NCI-H524 treated with DMSO at 0.1 percent for 48 hours (cell line): ENCODE measurements around the gene PTCH1.
A peak's percentile ranks its signal among the peaks of the same experiment; 100 is the strongest.

ENCODE experiments used
- DNase-seq: peaks from one replicate; lab custom pipeline; 2025; lab: John Stamatoyannopoulos, UW

Gene PTCH1

DNA sequence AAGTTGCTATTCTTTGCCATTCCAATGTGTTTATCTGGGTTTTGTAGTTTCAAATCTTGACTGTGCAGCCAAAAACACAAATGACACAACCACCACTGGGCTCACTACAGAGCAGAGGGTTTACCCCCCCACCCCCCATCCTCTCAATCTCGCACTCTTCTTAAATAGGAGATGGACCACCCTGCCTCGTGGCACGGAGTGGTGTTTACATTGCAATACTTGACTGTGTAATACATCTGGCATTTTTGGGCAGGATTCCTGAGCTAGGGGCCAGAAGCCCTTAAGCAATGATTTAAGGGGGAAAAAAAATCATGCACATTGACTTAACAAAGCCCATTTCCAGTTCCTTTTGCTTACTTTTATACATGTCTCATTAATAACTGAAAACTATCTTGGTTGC lies 19.0 kb downstream of the PTCH1 start:
- DNase-seq: no peak

GRCh38 chr9:95496687-95497086 lies 20.1 kb downstream of the PTCH1 start:
- DNase-seq: no peak

DNA sequence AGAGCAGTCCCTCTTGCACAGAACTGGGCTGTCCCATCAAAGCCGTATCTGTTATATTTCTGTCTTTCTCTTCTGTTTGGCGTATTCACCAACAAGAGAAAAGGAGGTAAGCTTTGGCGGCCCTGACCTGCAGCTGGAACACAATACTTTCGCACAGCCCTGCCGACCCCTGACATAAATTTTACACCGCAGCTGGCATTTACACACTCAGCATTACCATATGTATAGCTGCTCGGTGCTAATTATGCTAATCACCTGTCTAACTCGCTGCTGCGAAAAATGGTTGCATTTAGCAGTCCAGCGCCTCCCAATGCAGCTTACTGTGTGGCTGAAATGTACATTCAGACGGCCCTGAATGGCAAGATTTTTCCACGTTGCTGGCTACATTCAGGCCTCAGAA lies 20.8 kb downstream of the PTCH1 start:
- peak; percentile 58 for DNase-seq

DNA sequence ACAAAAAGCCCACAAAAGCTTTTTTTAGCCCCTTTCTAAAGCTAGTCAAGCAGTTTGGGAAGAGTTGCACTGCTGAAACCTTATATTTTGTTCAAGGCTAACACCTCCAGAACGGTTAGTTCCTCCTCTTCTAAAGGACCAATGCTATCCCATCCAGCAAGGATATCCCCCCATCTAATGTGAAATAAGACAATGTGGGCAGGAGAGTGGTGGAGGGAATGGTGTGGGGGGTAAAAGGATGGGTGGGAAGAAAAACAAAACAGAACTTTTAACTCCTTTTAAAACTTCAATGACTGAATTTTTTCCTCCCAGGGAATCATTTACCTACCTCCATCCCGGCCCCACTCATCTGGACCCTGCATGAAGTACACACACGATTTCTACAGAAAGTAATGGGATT lies 21.2 kb downstream of the PTCH1 start:
- no peak for DNase-seq

GRCh38 chr9:95494416-95495371 lies 22.1 kb downstream of the PTCH1 start:
- no peak for DNase-seq

- DNase-seq: peak; percentile 77
These were observed 22.8 kb downstream of the PTCH1 start for GRCh38 chr9:95494022-95494415.

DNA sequence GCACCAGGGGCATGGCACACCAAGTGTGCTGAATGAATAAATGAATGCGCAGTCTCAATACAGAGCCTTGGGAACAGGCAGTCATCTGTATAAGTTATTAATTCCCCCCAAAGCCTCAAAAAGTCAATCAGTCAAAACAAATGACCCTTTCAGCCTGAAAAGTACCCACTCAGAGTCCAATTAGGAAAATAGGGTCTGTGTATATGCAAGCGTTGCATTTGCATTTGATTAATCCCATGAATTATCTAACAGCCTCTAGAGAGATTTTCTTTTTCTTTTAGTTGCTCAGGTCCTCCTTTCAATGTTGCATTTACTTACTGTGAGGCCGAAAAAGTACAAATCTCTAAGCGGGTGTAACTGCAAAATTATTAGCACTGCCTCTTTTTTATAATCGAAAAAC lies 23.4 kb downstream of the PTCH1 start:
- DNase-seq: no peak

DNA sequence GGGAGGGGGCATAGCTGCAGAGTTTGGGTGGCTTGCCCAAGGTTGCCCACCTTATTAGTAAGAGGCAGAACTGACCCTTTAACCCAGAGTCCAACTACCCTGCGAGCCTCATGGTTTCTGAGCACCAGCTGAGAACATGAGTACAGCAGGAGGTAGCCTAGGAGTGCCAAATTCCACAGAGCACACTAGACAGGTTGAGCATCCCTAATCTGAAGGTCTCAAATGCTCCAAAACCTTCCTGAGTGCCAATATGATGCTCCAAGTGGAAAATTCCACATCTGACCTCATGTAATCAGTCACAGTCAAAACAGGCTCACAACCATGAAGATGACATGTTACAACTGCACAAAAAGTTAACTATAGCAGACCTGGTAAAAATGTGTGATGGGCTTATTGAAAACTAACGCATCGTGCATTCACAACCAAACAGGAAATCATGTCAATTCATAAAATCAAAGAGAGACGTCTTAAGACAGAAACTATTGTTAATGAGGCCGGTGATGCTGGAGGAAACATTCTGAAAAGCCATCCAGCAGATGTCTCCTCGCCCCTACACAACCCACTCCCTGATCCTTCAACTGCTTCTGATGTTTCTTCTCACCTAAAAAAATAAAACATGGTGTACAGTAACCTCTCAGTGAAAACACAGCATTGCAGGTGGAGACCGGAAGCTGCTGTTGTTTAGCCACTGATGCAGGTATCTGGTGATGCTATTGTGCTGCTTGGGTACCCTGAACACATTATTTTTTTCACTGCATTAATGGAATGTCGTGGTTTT lies 25.0 kb downstream of the PTCH1 start:
- DNase-seq: no peak

DNA sequence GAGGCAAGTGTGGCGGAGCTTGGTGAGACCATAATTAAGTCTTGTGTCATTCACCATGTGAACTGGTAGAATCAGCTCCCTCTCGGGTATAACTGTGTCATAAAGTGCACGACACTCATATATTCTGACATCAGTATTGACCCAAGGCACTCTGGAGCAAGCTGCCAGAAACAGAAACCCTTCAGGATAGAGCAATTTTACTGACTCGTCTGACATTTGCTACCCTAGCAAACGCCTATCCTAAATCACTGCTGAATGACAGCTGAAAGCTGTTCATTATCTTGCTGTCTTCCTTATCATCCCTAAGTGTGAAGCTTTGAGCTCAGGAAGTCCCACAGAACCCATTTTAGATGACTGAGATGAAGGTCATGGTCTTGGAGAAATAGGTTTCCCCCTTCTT lies 27.8 kb downstream of the PTCH1 start:
- no peak for DNase-seq

DNA sequence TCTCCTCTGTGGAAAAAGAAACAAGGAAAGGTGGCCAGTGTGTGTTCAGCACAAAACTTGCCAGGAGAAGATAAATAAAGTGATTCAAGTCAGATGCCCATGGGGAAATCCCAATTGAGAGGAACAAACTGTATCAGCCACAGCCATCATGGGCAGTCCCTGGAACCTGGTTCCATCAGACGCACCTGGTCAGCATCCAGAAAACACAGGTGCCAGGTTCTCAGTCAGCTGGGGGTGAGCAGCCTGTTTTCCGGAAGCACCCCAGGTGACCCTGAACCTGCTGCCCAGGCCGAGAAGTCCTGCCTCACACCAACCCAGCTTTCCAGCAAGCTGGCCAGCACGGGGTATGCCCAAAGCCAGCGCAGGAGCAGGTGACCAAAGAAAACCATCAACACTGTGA lies 30.5 kb downstream of the PTCH1 start:
- DNase-seq: no peak

DNA sequence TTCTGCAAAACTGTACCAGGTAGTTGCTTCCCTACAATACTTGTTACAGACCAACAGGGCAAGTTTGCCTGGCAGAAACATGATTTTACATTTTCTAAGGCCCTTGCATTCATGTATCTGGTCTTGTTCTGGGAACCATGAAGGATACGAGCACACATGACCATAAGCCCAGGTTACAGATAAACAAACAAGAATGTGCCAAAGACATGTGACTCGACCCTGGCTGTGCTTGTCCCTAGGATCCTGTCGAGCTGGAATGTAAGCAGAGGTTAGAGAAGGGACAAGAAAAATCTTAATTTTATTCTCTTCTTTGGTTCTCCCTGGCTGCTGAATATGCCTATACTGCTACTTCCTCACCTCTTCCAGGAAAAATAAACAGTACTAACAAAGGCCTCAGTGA lies 32.5 kb downstream of the PTCH1 start:
- no peak for DNase-seq

DNA sequence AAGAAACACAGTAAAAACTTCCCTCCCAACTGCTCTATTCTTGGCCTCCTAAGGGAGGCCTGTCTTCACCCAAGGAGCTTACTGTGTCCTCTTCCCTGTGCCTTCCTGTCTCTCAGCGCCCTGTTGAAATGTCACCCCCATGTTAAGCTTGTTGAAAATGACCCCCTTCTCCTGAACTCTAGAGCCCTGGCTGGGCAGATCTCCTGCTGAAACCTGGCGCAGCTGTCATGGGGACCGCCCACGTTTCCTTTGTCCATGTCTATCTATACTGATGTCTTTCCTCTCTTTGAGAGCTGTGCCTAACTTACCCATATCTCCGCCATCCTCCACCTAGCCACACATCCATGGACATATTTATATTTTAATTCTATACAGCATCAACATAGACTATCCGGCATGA lies 33.3 kb downstream of the PTCH1 start:
- DNase-seq: no peak

GRCh38 chr9:95482621-95483020 lies 34.1 kb downstream of the PTCH1 start:
- DNase-seq: no peak

DNA sequence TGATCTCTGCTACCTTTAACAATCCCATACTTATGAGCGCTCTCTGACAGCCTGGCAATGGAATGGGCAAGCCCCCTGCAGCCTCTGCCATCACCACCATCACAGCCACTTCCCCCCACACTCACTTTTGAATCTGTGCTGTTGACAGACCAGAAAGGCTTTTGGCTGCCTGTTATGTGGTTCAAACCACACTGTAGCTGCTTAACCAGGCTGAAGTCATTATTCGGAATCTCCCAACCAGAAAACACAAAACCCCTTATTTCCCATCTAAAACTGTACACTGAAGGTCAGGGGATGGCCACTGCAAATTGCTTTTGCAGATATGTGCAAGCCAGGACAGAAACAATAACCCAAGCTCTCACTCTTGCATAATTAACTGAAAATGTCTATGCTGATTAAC lies 35.8 kb downstream of the PTCH1 start:
- DNase-seq: no peak

DNA sequence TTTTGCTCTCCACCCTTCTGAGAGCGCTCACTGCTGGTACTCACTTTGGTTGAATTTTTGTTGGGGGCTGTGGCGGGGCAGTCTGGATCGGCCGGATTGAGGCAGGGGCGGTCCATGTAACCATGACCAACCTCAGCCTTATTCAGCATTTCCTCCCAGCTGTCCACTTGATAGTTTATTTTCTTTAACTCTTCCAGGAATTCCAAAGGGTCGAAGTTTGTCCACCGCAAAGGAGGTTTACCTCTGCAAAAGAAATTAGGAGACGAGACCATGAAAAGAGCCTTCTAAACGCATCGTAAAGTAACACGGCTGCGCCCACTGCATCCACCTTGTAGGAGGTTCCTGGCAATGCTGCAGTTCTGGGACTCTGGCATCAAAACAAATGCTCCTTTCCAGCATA lies 36.4 kb downstream of the PTCH1 start:
- no peak for DNase-seq

- no peak for DNase-seq
These were observed 37.4 kb downstream of the PTCH1 start for GRCh38 chr9:95479330-95479729.

- no peak for DNase-seq
These were observed 38.4 kb downstream of the PTCH1 start for GRCh38 chr9:95478335-95478734.

- no peak for DNase-seq
These were observed 38.9 kb downstream of the PTCH1 start for GRCh38 chr9:95477885-95478284.

DNA sequence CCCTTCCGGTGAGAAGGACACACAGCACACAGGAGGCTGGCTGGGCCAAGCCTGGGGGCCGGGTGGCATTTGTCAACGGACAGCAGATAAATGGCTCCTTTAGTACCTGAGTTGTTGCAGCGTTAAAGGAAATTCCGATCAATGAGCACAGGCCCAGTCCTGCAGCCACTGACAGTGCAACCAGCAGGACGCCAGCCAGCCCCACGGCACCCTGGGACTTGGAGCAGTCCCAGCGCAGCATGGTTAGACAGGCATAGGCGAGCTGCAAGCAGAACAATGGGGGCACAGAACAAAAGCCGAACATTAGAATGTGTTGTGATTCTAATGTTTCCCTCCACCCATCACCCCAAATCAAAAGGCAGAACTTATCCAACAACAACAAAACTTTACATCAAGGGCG lies 39.3 kb downstream of the PTCH1 start:
- no peak for DNase-seq

GRCh38 chr9:95468791-95469190 lies 48.0 kb downstream of the PTCH1 start:
- no peak for DNase-seq

DNA sequence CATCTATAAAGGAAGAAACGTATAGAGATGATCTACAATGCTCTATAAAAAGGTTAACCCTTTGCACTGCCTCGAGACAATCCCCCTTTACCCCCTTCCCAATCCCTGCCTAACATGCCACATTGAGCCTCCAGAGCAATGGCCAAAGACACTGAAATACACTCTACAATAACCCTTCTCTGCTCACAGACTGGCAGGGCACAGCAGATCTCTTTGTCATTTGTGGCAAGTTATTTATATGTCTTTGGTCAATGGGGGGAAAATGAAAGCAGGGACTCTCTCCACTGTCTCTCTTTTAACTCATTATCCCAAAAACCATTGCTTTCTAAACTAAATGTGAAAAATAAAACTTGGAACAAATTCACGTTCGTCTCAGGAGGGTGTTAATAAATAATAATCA lies 51.7 kb downstream of the PTCH1 start:
- DNase-seq: no peak

- no peak for DNase-seq
These were observed 53.4 kb downstream of the PTCH1 start for GRCh38 chr9:95463148-95464060.
